Mesothelial cell of epicardium (in vitro differentiated cells): ENCODE results near the gene MTMR6. TPM values are rescaled to one million over a fixed set of nuclear protein-coding genes. Genes with fewer than 3 reads are reported as not detected.

Source experiments
- DNase-seq, 2 experiments: peaks; one replicate each; pipeline ENCODE4 v3.0.0; 2021; ENCODE audit warnings: low spot score in 2 of 2; ENCODE audit not compliant: unreplicated experiment in 2 of 2
- H3K27ac Mint-ChIP-seq: 2 replicates; pipeline ENCODE4 v1.8.0; 2021; ENCODE audit warnings: mixed read lengths
- H3K27me3 Mint-ChIP-seq: 2 replicates; pipeline ENCODE4 v1.8.0; 2021; ENCODE audit warnings: low read depth, mixed read lengths
- H3K36me3 Mint-ChIP-seq: 2 replicates; pipeline ENCODE4 v1.8.0; 2021; ENCODE audit warnings: mixed read lengths
- H3K4me1 Mint-ChIP-seq: 2 replicates; pipeline ENCODE4 v1.8.0; 2021; ENCODE audit warnings: mixed read lengths
- H3K4me3 Mint-ChIP-seq: 2 replicates; pipeline ENCODE4 v1.8.0; 2021; ENCODE audit warnings: mild to moderate bottlenecking, moderate library complexity, mixed read lengths
- H3K9me3 Mint-ChIP-seq: 2 replicates; pipeline ENCODE4 v1.8.0; 2021; ENCODE audit warnings: mixed read lengths
- total RNA-seq: library from RNA; stranded (reverse); gene quantifications from 3 replicates; pipeline ENCODE4 v1.2.1, GENCODE V29; 2021
- TF ChIP-seq, protein P1 (sequence below): fragments of 200-600 bp; sonication (generic); IDR thresholded peaks from one replicate; pipeline ENCODE4 v1.5.0; 2021; ENCODE audit warnings: antibody characterized with exemption; ENCODE audit not compliant: unreplicated experiment

Gene MTMR6
- total RNA-seq, 1 donor from 2014 or later = 11.0 TPM

DNA sequence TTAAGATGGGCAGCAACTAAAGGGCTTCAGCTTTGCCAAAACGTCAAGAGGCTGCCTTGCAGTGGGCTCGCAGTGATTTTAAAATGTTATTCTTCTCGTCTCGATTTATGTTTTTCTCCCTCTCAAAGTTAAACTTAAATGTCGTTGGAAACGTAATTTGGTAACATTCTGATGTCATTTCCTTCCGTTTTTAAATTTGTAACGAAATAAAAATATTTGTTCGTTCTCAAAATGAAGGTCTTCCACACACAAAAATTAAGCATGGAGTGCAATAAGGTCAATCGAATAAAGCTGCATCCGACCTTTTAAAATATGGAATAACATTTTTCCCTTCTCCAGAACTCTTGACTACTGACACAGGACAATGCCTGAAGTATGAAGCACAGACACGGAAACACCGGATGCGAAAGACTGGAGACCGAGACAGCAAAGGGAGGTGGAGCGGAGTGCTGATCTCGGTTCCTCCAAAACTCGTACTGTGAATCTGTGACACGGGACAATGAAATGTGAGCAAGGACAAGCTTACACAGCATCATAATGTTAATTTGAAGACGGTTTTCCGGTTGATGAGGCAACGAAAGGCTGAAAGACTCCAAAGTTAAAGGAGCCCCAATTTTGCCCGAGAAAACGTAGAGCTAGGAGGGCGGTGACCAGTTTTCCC lies 850 bp downstream of the MTMR6 start:
- H3K27me3 Mint-ChIP-seq = peaks cover 14% of the 10 kb centered on the region
- H3K36me3 Mint-ChIP-seq = peaks cover 3% of the 10 kb centered on the region
- H3K4me3 Mint-ChIP-seq = peak overlapping the region; percentile 96
- no peak for DNase-seq
- peak overlapping the region; percentile 96 for H3K27ac Mint-ChIP-seq
- H3K9me3 Mint-ChIP-seq = no peaks in the 10 kb centered on the region
- TF ChIP-seq, protein P1, sequence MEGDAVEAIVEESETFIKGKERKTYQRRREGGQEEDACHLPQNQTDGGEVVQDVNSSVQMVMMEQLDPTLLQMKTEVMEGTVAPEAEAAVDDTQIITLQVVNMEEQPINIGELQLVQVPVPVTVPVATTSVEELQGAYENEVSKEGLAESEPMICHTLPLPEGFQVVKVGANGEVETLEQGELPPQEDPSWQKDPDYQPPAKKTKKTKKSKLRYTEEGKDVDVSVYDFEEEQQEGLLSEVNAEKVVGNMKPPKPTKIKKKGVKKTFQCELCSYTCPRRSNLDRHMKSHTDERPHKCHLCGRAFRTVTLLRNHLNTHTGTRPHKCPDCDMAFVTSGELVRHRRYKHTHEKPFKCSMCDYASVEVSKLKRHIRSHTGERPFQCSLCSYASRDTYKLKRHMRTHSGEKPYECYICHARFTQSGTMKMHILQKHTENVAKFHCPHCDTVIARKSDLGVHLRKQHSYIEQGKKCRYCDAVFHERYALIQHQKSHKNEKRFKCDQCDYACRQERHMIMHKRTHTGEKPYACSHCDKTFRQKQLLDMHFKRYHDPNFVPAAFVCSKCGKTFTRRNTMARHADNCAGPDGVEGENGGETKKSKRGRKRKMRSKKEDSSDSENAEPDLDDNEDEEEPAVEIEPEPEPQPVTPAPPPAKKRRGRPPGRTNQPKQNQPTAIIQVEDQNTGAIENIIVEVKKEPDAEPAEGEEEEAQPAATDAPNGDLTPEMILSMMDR = no peak
- peaks cover 12% of the 10 kb centered on the region for H3K4me1 Mint-ChIP-seq

DNA sequence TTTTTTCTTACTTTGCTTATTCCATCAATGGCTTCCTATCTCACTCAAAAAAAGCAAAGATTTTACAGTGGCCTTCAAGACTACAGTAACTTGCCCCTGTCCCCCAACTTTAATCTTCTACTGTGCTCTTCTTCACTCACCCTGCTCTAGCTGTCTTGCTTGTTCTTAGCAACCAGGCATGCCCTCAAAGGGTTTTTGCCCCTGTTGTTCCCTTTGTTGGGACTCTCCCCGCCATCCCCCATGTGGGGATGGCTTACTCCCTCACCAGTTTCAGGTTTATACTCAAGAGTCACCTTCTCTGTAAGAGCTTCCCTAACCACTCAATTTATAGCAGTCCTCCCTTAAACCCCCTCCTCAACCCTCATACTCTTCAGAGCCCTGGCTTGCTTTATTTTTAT lies 5.4 kb downstream of the MTMR6 start:
- Mint-ChIP-seq H3K9me3 (no peaks in the 10 kb centered on the region), H3K36me3 (peaks cover 6% of the 10 kb centered on the region), H3K4me3 (no peak overlapping the region), H3K27ac (no peak overlapping the region), H3K4me1 (peaks cover 26% of the 10 kb centered on the region), H3K27me3 (no peaks in the 10 kb centered on the region)
- no peak for DNase-seq
- TF ChIP-seq, protein P1 = no peak

DNA sequence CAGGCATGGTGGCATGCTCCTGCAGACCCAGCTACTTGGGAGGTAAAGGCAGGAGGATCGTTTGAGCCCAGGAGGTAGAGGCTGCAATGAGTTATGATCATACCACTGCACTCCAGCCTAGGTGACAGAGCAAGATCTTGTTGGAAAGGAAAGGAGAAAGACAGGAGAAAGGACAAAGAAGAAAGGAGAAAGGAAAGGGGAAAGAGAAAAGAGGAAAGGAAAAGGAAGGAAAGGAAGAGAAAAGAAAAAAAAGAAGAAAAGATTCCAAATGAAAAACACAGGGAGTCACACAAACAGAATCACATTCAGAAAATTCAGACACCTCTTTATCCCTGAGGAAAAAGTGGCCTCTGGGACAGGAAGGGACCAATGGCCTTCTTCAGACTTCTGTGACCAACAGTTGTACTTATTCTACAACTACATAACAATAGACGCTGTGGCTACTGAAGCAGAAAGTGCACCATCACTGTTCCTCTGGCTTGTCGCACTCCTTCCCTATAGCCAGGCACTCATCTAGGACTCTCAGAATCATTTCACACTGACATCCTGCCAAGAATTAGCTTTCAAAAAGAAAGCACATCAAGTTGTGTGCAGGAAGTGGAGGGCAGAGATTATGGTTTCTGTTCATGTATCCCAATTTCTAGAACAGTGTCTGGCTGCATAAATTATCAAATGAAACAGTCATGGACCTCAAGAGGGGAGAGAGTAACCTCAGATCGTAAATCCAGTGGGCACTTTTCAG lies 5.9 kb downstream of the MTMR6 start:
- DNase-seq = no peak
- Mint-ChIP-seq H3K36me3 (peaks cover 6% of the 10 kb centered on the region), H3K4me3 (no peak overlapping the region), H3K4me1 (peaks cover 24% of the 10 kb centered on the region), H3K27ac (no peak overlapping the region), H3K27me3 (no peaks in the 10 kb centered on the region), H3K9me3 (no peaks in the 10 kb centered on the region)
- TF ChIP-seq, protein P1 = no peak

DNA sequence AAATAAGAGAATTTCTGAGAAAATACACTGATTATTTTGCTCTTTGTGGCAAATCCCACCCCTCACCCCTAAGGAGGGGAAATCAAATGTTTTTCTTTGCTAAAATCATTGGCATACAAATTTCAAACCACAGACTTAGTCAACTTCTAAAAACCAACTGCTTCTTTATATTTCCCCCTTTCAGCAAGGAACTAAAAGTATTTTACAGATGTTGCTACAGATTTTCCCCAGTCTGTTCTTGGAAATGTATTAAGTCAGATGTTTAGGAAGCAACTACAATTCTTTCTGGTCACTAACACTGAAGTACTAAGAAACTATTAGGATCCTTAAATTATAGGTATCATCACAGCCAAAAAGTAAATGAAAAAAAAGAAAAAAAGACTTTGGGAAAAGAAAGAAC lies 6.9 kb downstream of the MTMR6 start:
- H3K27me3 Mint-ChIP-seq = no peaks in the 10 kb centered on the region
- H3K4me3 Mint-ChIP-seq = no peak overlapping the region
- H3K9me3 Mint-ChIP-seq = no peaks in the 10 kb centered on the region
- no peak for DNase-seq
- peak overlapping the region; percentile 13 for H3K27ac Mint-ChIP-seq
- TF ChIP-seq, protein P1 = no peak
- H3K4me1 Mint-ChIP-seq = peaks cover 21% of the 10 kb centered on the region
- peaks cover 6% of the 10 kb centered on the region for H3K36me3 Mint-ChIP-seq

DNA sequence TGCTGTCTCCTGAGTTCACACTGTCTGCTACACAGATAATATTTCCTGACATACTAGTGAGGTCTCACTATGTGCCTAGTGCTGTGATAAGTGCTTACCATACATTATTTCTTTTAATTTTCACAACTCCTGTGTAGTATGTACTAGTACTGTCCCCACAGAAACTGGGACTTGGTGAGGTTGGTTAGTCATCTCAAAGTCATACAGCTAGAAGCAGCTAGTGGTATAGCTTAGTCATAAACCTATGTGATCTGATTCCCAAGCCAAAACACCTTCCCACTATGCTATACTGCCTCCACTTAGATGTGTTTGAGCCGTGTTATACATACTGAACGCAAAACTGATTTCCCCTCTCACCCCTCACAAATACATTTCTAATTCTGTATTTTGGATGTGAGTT lies 10.5 kb downstream of the MTMR6 start:
- Mint-ChIP-seq H3K36me3 (peaks cover 11% of the 10 kb centered on the region), H3K9me3 (peaks cover 2% of the 10 kb centered on the region), H3K27ac (no peak overlapping the region), H3K27me3 (no peaks in the 10 kb centered on the region), H3K4me3 (no peak overlapping the region), H3K4me1 (peaks cover 20% of the 10 kb centered on the region)
- TF ChIP-seq, protein P1 = no peak
- no peak for DNase-seq
